Spinal cord (tissue), 10 donors: ENCODE measurements around the gene SMYD3. TPM values are rescaled to one million over a fixed set of nuclear protein-coding genes. Genes with fewer than 3 reads are reported as not detected.

Experiments
- DNase-seq, 6 donors: peaks; one replicate each; pipeline versions ENCODE4 v3.0.0 to v3.0.0-alpha.2; 2013 to 2015; ENCODE audit warnings: low spot score in 6 of 6, low read depth in 4 of 6
- H3K27ac ChIP-seq: one replicate; pipeline ENCODE4 v1.5.1; 2013; ENCODE audit warnings: low read depth, low read length, control low read depth
- H3K27me3 ChIP-seq: one replicate; pipeline ENCODE4 v1.6.1; 2013; ENCODE audit warnings: low read length; ENCODE audit not compliant: control insufficient read depth, insufficient read depth
- H3K36me3 ChIP-seq: one replicate; pipeline ENCODE4 v1.6.1; 2013; ENCODE audit warnings: low read length; ENCODE audit not compliant: control insufficient read depth, insufficient read depth
- H3K4me1 ChIP-seq: one replicate; pipeline ENCODE4 v1.6.1; 2013; ENCODE audit warnings: low read length; ENCODE audit not compliant: control insufficient read depth, insufficient read depth
- H3K4me3 ChIP-seq: one replicate; pipeline ENCODE4 v1.5.1; 2013; ENCODE audit warnings: low read depth, low read length, control low read depth
- H3K9me3 ChIP-seq: one replicate; pipeline ENCODE4 v1.6.1; 2013; ENCODE audit warnings: low read length; ENCODE audit not compliant: control insufficient read depth, insufficient read depth
- WGBS: methylation state at CpG from one replicate; pipeline ENCODE4 v1.1.5; 2013; ENCODE audit warnings: missing lambda C conversion rate; ENCODE audit not compliant: insufficient coverage; 5-methylcytosine and 5-hydroxymethylcytosine counted together
- polyA plus RNA-seq, 2 donors: library from polyadenylated mRNA; unstranded; fragments of 120-200 nt; gene quantifications; one replicate each; pipeline ENCODE4 v1.2.1, GENCODE V29; 2013; ENCODE audit not compliant: insufficient read length in 2 of 2
- total RNA-seq, 2 donors: library from RNA; depleted of rRNA in 1 of 2; stranded (reverse); fragments of 120-200 nt in 1 of 2; fragments of >200 nt in 1 of 2; gene quantifications; one replicate each; pipeline versions ENCODE4 v1.2.3 to v1.2.4, GENCODE V29; 2013 to 2014
- donor health status: healthy.

The SMYD3 gene
- total and polyA plus RNA-seq, 4 donors: 37.5 to 54.4 (median 49.4) TPM

- WGBS: 94% methylated on average over 2 of the region's 10 CpGs
- Histone ChIP-seq H3K9me3 (no peaks in the 10 kb centered on the region), H3K27me3 (no peaks in the 10 kb centered on the region), H3K27ac (no peak overlapping the region), H3K4me3 (no peak overlapping the region), H3K4me1 (no peaks in the 10 kb centered on the region), H3K36me3 (no peaks in the 10 kb centered on the region)
- DNase-seq: no peak
Measured at GRCh38 chr1:245791410-245792312, 715.4 kb downstream of the SMYD3 start.

GRCh38 chr1:245790441-245790840 is 716.6 kb downstream of the SMYD3 start:
- H3K4me1 ChIP-seq: no peaks in the 10 kb centered on the region
- no peaks in the 10 kb centered on the region for H3K9me3 ChIP-seq
- H3K27ac ChIP-seq: no peak overlapping the region
- WGBS: no CpG with 5 or more reads among the region's 2 CpGs
- H3K36me3 ChIP-seq: no peaks in the 10 kb centered on the region
- no peaks in the 10 kb centered on the region for H3K27me3 ChIP-seq
- DNase-seq: no peak
- H3K4me3 ChIP-seq: no peak overlapping the region

- no peaks in the 10 kb centered on the region for H3K9me3 ChIP-seq
- WGBS: 100% methylated on average over 10 of the region's 10 CpGs
- H3K27ac ChIP-seq: no peak overlapping the region
- no peaks in the 10 kb centered on the region for H3K4me1 ChIP-seq
- no peak overlapping the region for H3K4me3 ChIP-seq
- DNase-seq: no peak
- H3K27me3 ChIP-seq: no peaks in the 10 kb centered on the region
- H3K36me3 ChIP-seq: no peaks in the 10 kb centered on the region
Measured at GRCh38 chr1:245788886-245789285, 718.2 kb downstream of the SMYD3 start.

GRCh38 chr1:245788269-245788668 is 718.8 kb downstream of the SMYD3 start:
- WGBS: 90% methylated on average over 1 of the region's 3 CpGs
- DNase-seq: no peak
- no peak overlapping the region for H3K4me3 ChIP-seq
- no peaks in the 10 kb centered on the region for H3K4me1 ChIP-seq
- H3K9me3 ChIP-seq: no peaks in the 10 kb centered on the region
- no peak overlapping the region for H3K27ac ChIP-seq
- H3K36me3 ChIP-seq: no peaks in the 10 kb centered on the region
- no peaks in the 10 kb centered on the region for H3K27me3 ChIP-seq

GRCh38 chr1:245786948-245787347 is 720.1 kb downstream of the SMYD3 start:
- DNase-seq: peak in 1 of 6 donors; percentile 60
- Histone ChIP-seq H3K4me3 (no peak overlapping the region), H3K9me3 (no peaks in the 10 kb centered on the region), H3K4me1 (no peaks in the 10 kb centered on the region), H3K36me3 (no peaks in the 10 kb centered on the region), H3K27ac (no peak overlapping the region), H3K27me3 (no peaks in the 10 kb centered on the region)
- 71% methylated on average over 1 of the region's 5 CpGs for WGBS

GRCh38 chr1:245779797-245780755 is 727.0 kb downstream of the SMYD3 start:
- no peak overlapping the region for H3K4me3 ChIP-seq
- no peaks in the 10 kb centered on the region for H3K9me3 ChIP-seq
- no peaks in the 10 kb centered on the region for H3K36me3 ChIP-seq
- no peaks in the 10 kb centered on the region for H3K4me1 ChIP-seq
- WGBS: 90% methylated on average over 2 of the region's 9 CpGs
- no peaks in the 10 kb centered on the region for H3K27me3 ChIP-seq
- no peak for DNase-seq
- no peak overlapping the region for H3K27ac ChIP-seq

- WGBS: 100% methylated on average over 1 of the region's 3 CpGs
- Histone ChIP-seq H3K36me3 (no peaks in the 10 kb centered on the region), H3K27ac (no peak overlapping the region)
Measured at GRCh38 chr1:245777752-245778151, 729.3 kb downstream of the SMYD3 start.

GRCh38 chr1:245776694-245777332 is 730.3 kb downstream of the SMYD3 start:
- WGBS: no CpG with 5 or more reads among the region's 5 CpGs
- H3K27ac ChIP-seq: no peak overlapping the region

More at GRCh38 chr1:245777752-245778151, 729.3 kb downstream of the SMYD3 start:
- no peak for DNase-seq
- Histone ChIP-seq H3K4me3 (no peak overlapping the region), H3K9me3 (no peaks in the 10 kb centered on the region), H3K27me3 (no peaks in the 10 kb centered on the region), H3K4me1 (no peaks in the 10 kb centered on the region)

GRCh38 chr1:245776139-245776538 is 730.9 kb downstream of the SMYD3 start:
- Histone ChIP-seq H3K4me1 (no peaks in the 10 kb centered on the region), H3K4me3 (no peak overlapping the region), H3K27me3 (no peaks in the 10 kb centered on the region), H3K9me3 (no peaks in the 10 kb centered on the region), H3K27ac (no peak overlapping the region), H3K36me3 (no peaks in the 10 kb centered on the region)
- no CpG with 5 or more reads among the region's 4 CpGs for WGBS
- no peak for DNase-seq

More at GRCh38 chr1:245776694-245777332, 730.3 kb downstream of the SMYD3 start:
- Histone ChIP-seq H3K36me3 (no peaks in the 10 kb centered on the region), H3K9me3 (no peaks in the 10 kb centered on the region), H3K27me3 (no peaks in the 10 kb centered on the region), H3K4me1 (no peaks in the 10 kb centered on the region), H3K4me3 (no peak overlapping the region)
- DNase-seq: peak in 1 of 6 donors; percentile 41
